GM12878 (cell line): ENCODE results near the gene RIC3. TPM values are rescaled to one million over a fixed set of nuclear protein-coding genes. Genes with fewer than 3 reads are reported as not detected.

Experiments
- ATAC-seq: fragments of 200-7000 bp; cut with Tn5 transposase; 3 replicates; pipeline ENCODE4 v1.9.1; 2020; ENCODE audit warnings: mild to moderate bottlenecking, moderate library complexity
- BruUV-seq: library from RNA; stranded (reverse); fragments of 400-500 nt; replicated peaks from 2 replicates; lab custom pipeline; 2021; lab: Mats Ljungman, UMichigan
- CTCF ChIA-PET: fragments of 300-600 bp; sonication (Branson Sonifier 250); formaldehyde crosslinking; extraction: SDS; loops from one replicate; lab custom pipeline; 2021; ENCODE audit warnings: inconsistent platforms; lab: Yijun Ruan, JAX
- POLR2A ChIA-PET: fragments of 350-600 bp; formaldehyde crosslinking; extraction: SDS; loops from one replicate; lab custom pipeline; 2021; ENCODE audit warnings: inconsistent platforms; lab: Charles Lee
- RAD21 ChIA-PET: fragments of 300-600 bp; sonication (Branson Sonifier 250); formaldehyde crosslinking; loops from one replicate; lab custom pipeline; 2023; ENCODE audit warnings: antibody characterized with exemption; ENCODE audit not compliant: unreplicated experiment; lab: Charles Lee
- SMC1A ChIA-PET: fragments of 300-600 bp; sonication (Branson Sonifier 250); formaldehyde crosslinking; loops from one replicate; lab custom pipeline; 2023; ENCODE audit not compliant: unreplicated experiment, uncharacterized antibody; lab: Charles Lee
- DNase-seq: peaks from one replicate; pipeline ENCODE4 v3.0.0-alpha.2; 2011; ENCODE audit warnings: low read depth, low spot score
- FAIRE-seq: peaks from 3 replicates; lab custom pipeline; 2011; peaks lifted over from hg19 to GRCh38; lab: Jason Lieb, UNC
- H2AFZ ChIP-seq: 2 replicates; pipeline ENCODE4 v1.6.0; 2011; ENCODE audit warnings: low read depth, low read length, control low read depth; ENCODE audit not compliant: control insufficient read depth
- H3K27ac ChIP-seq: 2 replicates; pipeline ENCODE4 v1.5.1; 2011; ENCODE audit warnings: control low read depth; ENCODE audit not compliant: control insufficient read depth, insufficient read depth
- H3K27me3 ChIP-seq, 2 experiments: replicated peaks in 1 of 2; 2 replicates each; pipeline versions ENCODE4 v1.6.0 to v1.6.1; 2011; ENCODE audit warnings: low read length in 1 of 2; ENCODE audit not compliant: control insufficient read depth in 2 of 2, insufficient read depth in 2 of 2
- H3K36me3 ChIP-seq, 2 experiments: 2 replicates each; pipeline ENCODE4 v1.5.1; 2011; ENCODE audit warnings: low read length in 1 of 2; ENCODE audit not compliant: control insufficient read depth in 2 of 2, insufficient read depth in 2 of 2
- H3K4me1 ChIP-seq: 2 replicates; pipeline ENCODE4 v1.6.1; 2011; ENCODE audit warnings: mild to moderate bottlenecking, low read length, moderate library complexity, mixed read lengths; ENCODE audit not compliant: control insufficient read depth, insufficient read depth
- H3K4me2 ChIP-seq: 2 replicates; pipeline ENCODE4 v1.6.0; 2011; ENCODE audit warnings: control low read depth; ENCODE audit not compliant: control insufficient read depth, insufficient read depth
- H3K4me3 ChIP-seq: fragments of 200-600 bp; sonication (generic); 2 replicates; pipeline ENCODE4 v1.5.1; 2016
- H3K79me2 ChIP-seq: 2 replicates; pipeline ENCODE4 v1.6.0; 2011; ENCODE audit warnings: low read length; ENCODE audit not compliant: control insufficient read depth, insufficient read depth
- H3K9ac ChIP-seq: 2 replicates; pipeline ENCODE4 v1.8.0; 2011; ENCODE audit warnings: low read length, control low read depth, mixed read lengths; ENCODE audit not compliant: control insufficient read depth, insufficient read depth
- H3K9me3 ChIP-seq: replicated peaks from 3 replicates; pipeline ENCODE4 v1.5.1; 2011; ENCODE audit warnings: mild to moderate bottlenecking, low read length; ENCODE audit not compliant: control insufficient read depth, insufficient read depth
- H4K20me1 ChIP-seq: 2 replicates; pipeline ENCODE4 v1.6.0; 2011; ENCODE audit not compliant: control insufficient read depth, insufficient read depth
- E2F8 ChIP-seq: fragments of 450-650 bp; IDR thresholded peaks from 2 replicates; pipeline ENCODE4 v1.6.1; 2018; ENCODE audit warnings: mild to moderate bottlenecking, low read depth, moderate library complexity; ENCODE audit not compliant: partially characterized antibody
- GABPA ChIP-seq: IDR thresholded peaks from 2 replicates; pipeline ENCODE4 v1.6.1; 2014; ENCODE audit warnings: antibody characterized with exemption, low read depth, mild to moderate bottlenecking, inconsistent platforms
- RELA ChIP-seq: fragments of 450-650 bp; IDR thresholded peaks from 2 replicates; pipeline ENCODE4 v1.8.0; 2014; ENCODE audit warnings: borderline replicate concordance; ENCODE audit not compliant: partially characterized antibody
- ZBTB4 ChIP-seq: fragments of 450-650 bp; formaldehyde crosslinking; IDR thresholded peaks from 2 replicates; pipeline ENCODE4 v1.4.0; 2022; ENCODE audit warnings: mild to moderate bottlenecking, moderate library complexity
- WGBS: methylation state at CpG from one replicate; pipeline ENCODE4 v1.1.6; 2016; ENCODE audit warnings: low lambda C conversion rate; ENCODE audit not compliant: insufficient replicate concordance, insufficient coverage; ENCODE audit errors: missing lambda C conversion rate; 5-methylcytosine and 5-hydroxymethylcytosine counted together
- in situ Hi-C: fragments of 300-500 bp; cut with MboI; formaldehyde crosslinking; loops from 9 replicates; pipeline ENCODE4 v1.14.3; 2018; ENCODE audit warnings: mixed read lengths
- intact Hi-C: fragments of 100-400 bp; cut with micrococcal nuclease; formaldehyde crosslinking; loops from one replicate; pipeline ENCODE4 v1.14.2; 2022; ENCODE audit not compliant: unreplicated experiment
- polyA plus RNA-seq, 11 experiments: library from polyadenylated mRNA; depleted of rRNA in 4 of 11; unstranded in 6 of 11; stranded (reverse) in 5 of 11; fragments of >200 nt; fragmentation: Nextera tagmentation in 4 of 11; fragmentation: Illumina TruSeq in 1 of 11; extraction: Ambion mirVana in 4 of 11; extraction: Trizol in 1 of 11; gene quantifications; 1 replicate in 1 of 11; 2 replicates in 10 of 11; pipeline versions ENCODE4 v1.2.1 to v1.2.3, GENCODE V29; 2011 to 2016; ENCODE audit warnings: inconsistent platforms in 2 of 11, missing spikeins in 2 of 11, low read depth in 1 of 11
- total RNA-seq, 4 experiments: library from RNA; depleted of rRNA in 3 of 4; stranded (reverse); fragments of >200 nt in 3 of 4; fragmentation: Illumina TruSeq in 1 of 4; extraction: Trizol in 1 of 4; gene quantifications; 2 replicates each; pipeline versions ENCODE4 v1.2.1 to v1.2.3, GENCODE V29; 2013 to 2021

Gene RIC3
- total and polyA plus RNA-seq, 10 of the 15 experiments (the other 5 are each of a cell fraction or from before 2014, with no cell fraction given) = 0.90 to 8.9 (median 2.2) TPM

GRCh38 chr11:8097468-8097867 lies 71.4 kb downstream of the RIC3 start:
- H3K4me3 ChIP-seq = no peak overlapping the region
- H3K79me2 ChIP-seq = no peaks in the 10 kb centered on the region
- no peak overlapping the region for H3K9ac ChIP-seq
- no peaks in the 10 kb centered on the region for H3K27me3 ChIP-seq
- FAIRE-seq = no peak
- no TSS peak for BruUV-seq
- ChIA-PET RAD21 (interaction anchor here (0.7 to 3.7 kb wide), 2 partner anchors 30 to 64 kb away, joined by 3 to 30 read pairs; no protein-coding TSS in a partner anchor), POLR2A (no interaction called here), CTCF (interaction anchor here (0.6 to 3.7 kb wide), 5 partner anchors 8 to 92 kb away, joined by 3 to 94 read pairs (median 16); no protein-coding TSS in a partner anchor), SMC1A (interaction anchor here (1.1 to 1.7 kb wide), 2 partner anchors 60 to 65 kb away, joined by 3 to 4 read pairs; no protein-coding TSS in a partner anchor)
- H3K4me2 ChIP-seq = no peak overlapping the region
- no peak for ATAC-seq
- H2AFZ ChIP-seq = no peak overlapping the region
- H3K9me3 ChIP-seq = no peaks in the 10 kb centered on the region
- intact Hi-C loops = loop anchor here (10.0 kb wide), 1 partner anchor 203 kb away; no protein-coding TSS in a partner anchor
- WGBS = 35% methylated on average over 9 of the region's 9 CpGs
- no peak for TF ChIP-seq E2F8
- TF ChIP-seq ZBTB4 (CRISPR knock-in tag) = no peak
- TF ChIP-seq RELA = no peak
- TF ChIP-seq GABPA = no peak
- no peaks in the 10 kb centered on the region for H3K4me1 ChIP-seq
- DNase-seq = no peak
- no peaks in the 10 kb centered on the region for H4K20me1 ChIP-seq
- in situ Hi-C loops = loop anchor here (5.0 kb wide), 1 partner anchor 90 kb away; no protein-coding TSS in a partner anchor
- peaks cover 0 to 2% of the 10 kb centered on the region in 2 experiments; a peak in 1 of 4 replicates for H3K36me3 ChIP-seq
- no peak overlapping the region for H3K27ac ChIP-seq
